HG03575 (cell line): ENCODE measurements around the gene OSCAR.
"Not testable (repeated sequence)": the region's sequence is repeated elsewhere in the genome, so short reads cannot be mapped to it uniquely, and the experiment has no call there.

Source experiments
- ATAC-seq: cut with Tn5 transposase; IDR thresholded peaks from one replicate; pipeline ENCODE4 v1.9.1; 2021; ENCODE audit not compliant: unreplicated experiment, insufficient number of reproducible peaks, low FRiP score; ENCODE audit errors: extremely low read depth

OSCAR gene

DNA sequence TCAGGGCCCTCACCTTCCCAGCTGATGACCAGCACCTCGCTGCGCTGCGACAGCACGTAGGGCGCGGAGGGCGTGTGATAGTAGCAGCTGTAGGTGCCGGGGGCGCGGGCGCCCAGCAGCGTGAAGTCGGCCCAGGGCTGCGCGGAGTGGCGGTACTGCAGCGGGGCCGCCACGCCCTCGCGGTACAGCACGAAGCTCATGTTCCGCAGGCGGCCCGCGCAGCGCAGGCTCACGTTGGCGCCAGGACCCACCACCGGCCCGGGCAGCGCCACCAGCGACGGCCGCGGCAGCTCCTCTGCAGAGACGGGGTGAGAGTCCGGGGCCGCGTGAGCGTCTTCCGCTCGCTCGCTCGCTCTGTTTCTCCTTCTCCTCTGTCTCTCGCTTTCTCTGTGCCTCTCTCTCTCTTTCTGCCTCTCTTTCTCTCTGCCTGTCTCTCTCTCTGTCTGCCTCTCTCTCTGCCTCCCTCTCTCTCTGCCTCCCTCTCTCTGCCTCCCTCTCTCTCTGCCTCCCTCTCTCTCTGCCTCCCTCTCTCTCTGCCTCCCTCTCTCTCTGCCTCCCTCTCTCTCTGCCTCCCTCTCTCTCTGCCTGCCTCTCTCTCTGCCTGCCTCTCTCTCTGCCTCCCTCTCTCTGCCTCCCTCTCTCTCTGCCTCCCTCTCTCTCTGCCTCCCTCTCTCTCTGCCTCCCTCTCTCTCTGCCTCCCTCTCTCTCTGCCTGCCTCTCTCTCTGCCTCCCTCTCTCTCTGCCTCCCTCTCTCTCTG, 4.6 kb downstream of the OSCAR start:
- not testable (repeated sequence) for ATAC-seq

GRCh38 chr19:54095136-54095858, 5.3 kb downstream of the OSCAR start:
- ATAC-seq: no peak

- no peak for ATAC-seq
Measured at GRCh38 chr19:54094426-54095000, 6.1 kb downstream of the OSCAR start.

DNA sequence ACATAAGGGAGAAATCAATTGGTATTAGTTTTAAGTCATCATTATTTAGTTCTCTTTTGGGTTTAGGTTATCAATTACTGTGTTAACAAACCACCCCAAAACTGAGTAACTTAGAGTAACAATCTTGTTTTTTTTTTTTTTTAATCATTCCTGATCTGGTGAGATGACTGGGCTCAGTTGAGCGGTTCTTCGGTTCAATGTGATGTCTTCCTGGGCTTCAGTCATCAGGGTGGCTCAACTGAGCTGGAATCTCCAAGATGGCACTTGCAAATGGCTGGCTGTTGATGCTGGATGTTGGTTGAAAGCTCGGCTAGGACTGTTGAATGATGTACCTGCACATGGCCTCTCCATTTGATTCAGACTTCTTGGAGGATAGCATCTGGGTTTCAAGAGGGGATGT, 16.2 kb downstream of the OSCAR start:
- no peak for ATAC-seq

GRCh38 chr19:54081032-54081431, 19.6 kb downstream of the OSCAR start, which contains the start of gene TARM1:
Gene TARM1, minus strand, starts transcription at chr19:54081365. Its CDS starts 25 bp downstream, at chr19:54081340.
- no peak for ATAC-seq

DNA sequence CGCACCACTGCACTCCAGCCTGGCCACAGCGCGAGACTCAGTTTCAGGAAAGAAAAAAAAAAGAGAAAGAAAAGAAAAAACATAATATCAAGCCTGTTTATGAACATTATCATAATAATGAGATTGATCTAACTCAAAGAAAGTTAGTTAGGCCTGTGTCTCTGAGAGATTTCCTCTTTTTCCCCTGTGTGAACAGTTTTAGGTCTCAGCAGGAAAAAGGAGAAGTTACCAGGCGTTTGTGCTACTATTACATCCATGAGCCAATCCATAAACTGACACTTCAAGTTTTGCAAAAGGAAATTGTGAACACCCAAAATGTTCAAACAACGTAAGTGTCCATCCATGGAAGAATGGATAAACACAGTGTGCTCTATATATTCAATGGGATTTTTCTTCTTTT, 23.3 kb downstream of the OSCAR start:
- no peak for ATAC-seq

- no peak for ATAC-seq
Measured at GRCh38 chr19:54074851-54075250, 25.8 kb downstream of the OSCAR start.

DNA sequence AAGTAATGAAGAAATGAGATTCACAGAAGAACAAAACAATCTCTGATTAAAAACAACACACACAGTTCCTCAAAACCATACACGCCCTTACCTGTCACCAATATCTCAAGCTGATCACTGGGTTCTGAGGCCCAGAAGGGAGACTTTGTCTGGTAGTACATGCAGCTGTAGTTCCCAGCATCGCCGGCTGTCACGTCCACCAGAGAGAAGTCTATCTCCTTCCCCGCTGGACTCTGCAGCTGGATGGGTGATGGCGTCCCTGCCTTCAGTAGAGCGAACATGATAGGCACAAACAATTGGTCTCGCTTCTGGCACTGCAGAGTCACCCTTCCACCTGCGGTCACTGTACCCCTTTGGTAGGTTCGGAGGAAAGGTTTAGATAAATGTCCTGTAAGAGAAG, 26.8 kb downstream of the OSCAR start:
- no peak for ATAC-seq

- no peak for ATAC-seq
Measured at GRCh38 chr19:54069470-54069869, 31.1 kb downstream of the OSCAR start.

DNA sequence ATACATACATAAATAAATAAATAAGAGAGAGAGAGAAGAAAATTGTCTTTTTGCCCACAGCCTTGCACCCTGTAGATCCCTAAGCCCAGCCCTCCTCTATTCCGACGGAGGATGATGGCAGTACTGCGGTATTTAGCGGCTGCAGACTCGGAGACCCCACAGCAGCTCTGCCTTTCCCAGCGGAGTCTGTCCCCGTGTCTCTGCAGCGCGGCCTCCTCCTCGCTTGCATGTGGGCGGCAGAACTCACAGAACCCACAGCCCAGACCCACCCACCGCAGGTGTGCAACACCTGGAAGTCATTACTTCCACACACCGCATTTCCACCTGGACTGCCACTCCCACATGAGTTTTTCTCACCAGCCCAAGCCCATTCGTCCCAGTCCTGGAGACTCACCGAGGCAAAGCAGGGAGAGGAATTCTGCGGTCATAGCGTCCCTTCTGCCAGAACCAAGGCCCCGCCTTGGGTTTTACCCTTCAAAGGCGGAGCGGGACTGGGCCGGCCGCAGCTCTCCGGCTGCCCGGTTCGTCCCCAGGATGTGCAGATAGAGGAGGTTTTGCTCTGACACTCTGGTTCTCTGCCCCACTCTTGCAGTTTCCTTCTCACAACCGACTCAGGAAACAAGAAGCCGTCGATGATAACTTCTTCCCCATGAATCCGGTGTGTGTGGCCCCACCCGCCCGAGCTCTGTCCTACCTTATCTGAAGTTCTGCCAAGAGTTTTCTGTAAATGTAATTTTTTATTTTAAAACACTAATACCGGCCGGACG, 37.1 kb downstream of the OSCAR start, which contains the start of gene VSTM1:
Gene VSTM1, minus strand, starts transcription at position 548 of the 767 bp plus-strand sequence. Its CDS starts 120 bp downstream, at position 428.
- ATAC-seq: no peak

GRCh38 chr19:54062643-54063042, 38.0 kb downstream of the OSCAR start:
- no peak for ATAC-seq

DNA sequence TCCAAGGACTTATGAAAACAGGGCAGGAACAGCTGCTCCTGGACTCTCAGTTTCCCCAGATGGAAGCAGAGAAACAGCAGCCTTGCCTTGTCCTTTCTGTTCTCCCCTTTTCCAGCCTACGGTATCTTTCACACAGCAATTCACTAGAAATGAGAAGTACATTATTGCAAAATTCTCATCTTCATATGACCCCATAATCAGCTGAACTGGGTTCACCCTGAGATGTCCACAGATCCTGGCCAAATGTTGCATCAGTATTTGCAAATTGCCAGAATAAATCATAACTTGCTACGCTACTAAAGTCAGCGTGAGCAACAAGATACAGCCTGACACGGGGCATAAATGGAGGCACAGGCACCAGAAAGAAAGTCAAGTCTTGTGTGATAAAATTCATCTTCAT, 53.0 kb downstream of the OSCAR start:
- ATAC-seq: no peak

DNA sequence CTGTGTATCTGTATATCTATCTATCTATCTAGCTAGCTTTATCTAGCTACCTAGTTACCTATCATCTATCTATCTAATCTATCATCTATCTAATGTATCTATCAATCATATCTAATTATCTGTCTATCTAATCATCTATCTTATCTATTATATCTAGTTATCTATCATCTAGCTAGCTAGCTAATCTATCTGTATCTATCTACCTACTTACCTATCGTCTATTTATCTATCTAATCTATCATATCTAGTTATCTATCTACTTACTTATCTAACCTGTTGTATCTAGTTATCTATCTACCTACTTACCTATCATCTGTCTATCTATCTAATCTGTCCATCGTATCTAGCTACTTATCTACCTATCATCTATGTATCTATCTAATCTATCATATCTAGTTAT, 54.8 kb downstream of the OSCAR start:
- ATAC-seq: no peak
